ENCODE data around the gene VAMP8. TPM values are rescaled to one million over a fixed set of nuclear protein-coding genes. Genes with fewer than 3 reads are reported as not detected.
"Not testable (repeated sequence)": the region's sequence is repeated elsewhere in the genome, so short reads cannot be mapped to it uniquely, and the experiment has no call there.

VAMP8 gene
- total RNA-seq, 1 donor from 2014 or later: 20.5 TPM

GRCh38 chr2:85615413-85615728, 38.0 kb downstream of the VAMP8 start:
- DNase-seq (ENCODE audit: extremely low read depth, low read depth, low spot score): no peak

GRCh38 chr2:85617723-85618122, 40.3 kb downstream of the VAMP8 start:
- DNase-seq (ENCODE audit: extremely low read depth, low read depth, low spot score): not testable (repeated sequence)

GRCh38 chr2:85619617-85620016, 42.2 kb downstream of the VAMP8 start:
- DNase-seq (ENCODE audit: extremely low read depth, low read depth, low spot score): no peak

GRCh38 chr2:85621338-85621737, 44.0 kb downstream of the VAMP8 start:
- DNase-seq (ENCODE audit: extremely low read depth, low read depth, low spot score): no peak

GRCh38 chr2:85623991-85624390, 46.6 kb downstream of the VAMP8 start:
- DNase-seq (ENCODE audit: extremely low read depth, low read depth, low spot score): no peak

- no peak for DNase-seq (ENCODE audit: extremely low read depth, low read depth, low spot score)
Observed at GRCh38 chr2:85628658-85629057, 51.3 kb downstream of the VAMP8 start.

GRCh38 chr2:85631316-85631715, 53.9 kb downstream of the VAMP8 start:
- no peak for DNase-seq (ENCODE audit: extremely low read depth, low read depth, low spot score)

Other genes with a start within 250 kb of the VAMP8 start
- gene TGOLN2, start 249.6 kb upstream of the VAMP8 start, total RNA-seq: 165 and 231 TPM in 2 replicates
- gene RETSAT, start 223.1 kb upstream of the VAMP8 start, total RNA-seq: 41.4 and 46.2 TPM in 2 replicates
- gene ELMOD3, start 222.8 kb upstream of the VAMP8 start, total RNA-seq: 8.2 and 13.7 TPM in 2 replicates
- gene CAPG, start 167.2 kb upstream of the VAMP8 start, total RNA-seq: 63.1 and 183 TPM in 2 replicates
- not detected in 2 replicates for gene SH2D6, start 158.9 kb upstream of the VAMP8 start, total RNA-seq
- 89.9 and 119 TPM in 2 replicates for gene MAT2A, start 38.4 kb upstream of the VAMP8 start, total RNA-seq
- 30.8 and 34.7 TPM in 2 replicates for gene GGCX, start 16.1 kb upstream of the VAMP8 start, total RNA-seq
- 140 and 247 TPM in 2 replicates for gene VAMP5, start 6.8 kb downstream of the VAMP8 start, total RNA-seq
- 231 and 261 TPM in 2 replicates for gene RNF181, start 18.2 kb downstream of the VAMP8 start, total RNA-seq
- 25.2 and 36.3 TPM in 2 replicates for gene TMEM150A, start 25.1 kb downstream of the VAMP8 start, total RNA-seq
- 5.8 and 9.3 TPM in 2 replicates for gene C2orf68, start 34.5 kb downstream of the VAMP8 start, total RNA-seq
- gene USP39, start 38.6 kb downstream of the VAMP8 start, total RNA-seq: 52.0 and 69.7 TPM in 2 replicates
- not detected in 2 replicates for gene SFTPB, start 90.6 kb downstream of the VAMP8 start, total RNA-seq
- gene GNLY, start 116.8 kb downstream of the VAMP8 start, total RNA-seq: not detected in 2 replicates
- 3.4 and 4.4 TPM in 2 replicates for gene ATOH8, start 176.4 kb downstream of the VAMP8 start, total RNA-seq

Measured in glomerular endothelial cell (primary cell).